ENCODE measurements around the gene SLC2A4RG.

Gene SLC2A4RG

GRCh38 chr20:63743210-63743970, 3.8 kb downstream of the SLC2A4RG start:
- peaks cover 6% of the 10 kb centered on the region for H3K4me1 ChIP-seq
- H3K27me3 ChIP-seq, result peaks cover 3% of the 10 kb centered on the region; the same call in 1 of the 2 replicates
- H3K4me3 ChIP-seq (ENCODE audit: low read depth, low read length), result no peak overlapping the region
- H3K36me3 ChIP-seq, result peaks cover 14% of the 10 kb centered on the region
- TF ChIP-seq CTCF (IDR thresholded peaks at IDR 0.05; ENCODE audit: low read depth, low read length), result no peak
- DNase-seq, result no peak
- H3K9me3 ChIP-seq, result no peaks in the 10 kb centered on the region

- Histone ChIP-seq H3K9me3 (no peaks in the 10 kb centered on the region), H3K27me3 (peaks cover 2% of the 10 kb centered on the region; the same call in 1 of the 2 replicates), H3K4me1 (peaks cover 4% of the 10 kb centered on the region), H3K36me3 (peaks cover 14% of the 10 kb centered on the region), H3K4me3 (ENCODE audit: low read depth, low read length) (no peak overlapping the region)
- DNase-seq, result no peak
- no peak for TF ChIP-seq CTCF (IDR thresholded peaks at IDR 0.05; ENCODE audit: low read depth, low read length)
Observed at GRCh38 chr20:63744158-63744557, 4.6 kb downstream of the SLC2A4RG start.

GRCh38 chr20:63744574-63745423, 5.2 kb downstream of the SLC2A4RG start:
- H3K4me3 ChIP-seq (ENCODE audit: low read depth, low read length), result no peak overlapping the region
- H3K27me3 ChIP-seq, result no peaks in the 10 kb centered on the region
- DNase-seq, result no peak

GRCh38 chr20:63745424-63745805, 5.8 kb downstream of the SLC2A4RG start:
- Histone ChIP-seq H3K36me3 (peaks cover 14% of the 10 kb centered on the region), H3K27me3 (no peaks in the 10 kb centered on the region), H3K9me3 (no peaks in the 10 kb centered on the region), H3K4me3 (ENCODE audit: low read depth, low read length) (no peak overlapping the region), H3K4me1 (peaks cover 3% of the 10 kb centered on the region)
- TF ChIP-seq CTCF (IDR thresholded peaks at IDR 0.05; ENCODE audit: low read depth, low read length), result no peak
- no peak for DNase-seq

More at GRCh38 chr20:63744574-63745423, 5.2 kb downstream of the SLC2A4RG start:
- Histone ChIP-seq H3K4me1 (peaks cover 3% of the 10 kb centered on the region), H3K9me3 (no peaks in the 10 kb centered on the region), H3K36me3 (peaks cover 14% of the 10 kb centered on the region)
- no peak for TF ChIP-seq CTCF (IDR thresholded peaks at IDR 0.05; ENCODE audit: low read depth, low read length)

- H3K4me3 ChIP-seq (ENCODE audit: low read depth, low read length), result no peak overlapping the region
- no peaks in the 10 kb centered on the region for H3K9me3 ChIP-seq
- no peak for TF ChIP-seq CTCF (IDR thresholded peaks at IDR 0.05; ENCODE audit: low read depth, low read length)
- peaks cover 5% of the 10 kb centered on the region for H3K4me1 ChIP-seq
- H3K27me3 ChIP-seq, result no peaks in the 10 kb centered on the region
- peaks cover 14% of the 10 kb centered on the region for H3K36me3 ChIP-seq
- no peak for DNase-seq
Observed at GRCh38 chr20:63745961-63746731, 6.6 kb downstream of the SLC2A4RG start.

Data from BE2C (cell line).